DMS153 treated with DMSO at 0.1 percent for 48 hours (cell line): ENCODE results near the gene HBG2.
"Not testable (repeated sequence)": the region's sequence is repeated elsewhere in the genome, so short reads cannot be mapped to it uniquely, and the experiment has no call there.

Experiments used
- DNase-seq: peaks from one replicate; lab custom pipeline; 2025; ENCODE audit not compliant: unreplicated experiment; lab: John Stamatoyannopoulos, UW

HBG2 gene

DNA sequence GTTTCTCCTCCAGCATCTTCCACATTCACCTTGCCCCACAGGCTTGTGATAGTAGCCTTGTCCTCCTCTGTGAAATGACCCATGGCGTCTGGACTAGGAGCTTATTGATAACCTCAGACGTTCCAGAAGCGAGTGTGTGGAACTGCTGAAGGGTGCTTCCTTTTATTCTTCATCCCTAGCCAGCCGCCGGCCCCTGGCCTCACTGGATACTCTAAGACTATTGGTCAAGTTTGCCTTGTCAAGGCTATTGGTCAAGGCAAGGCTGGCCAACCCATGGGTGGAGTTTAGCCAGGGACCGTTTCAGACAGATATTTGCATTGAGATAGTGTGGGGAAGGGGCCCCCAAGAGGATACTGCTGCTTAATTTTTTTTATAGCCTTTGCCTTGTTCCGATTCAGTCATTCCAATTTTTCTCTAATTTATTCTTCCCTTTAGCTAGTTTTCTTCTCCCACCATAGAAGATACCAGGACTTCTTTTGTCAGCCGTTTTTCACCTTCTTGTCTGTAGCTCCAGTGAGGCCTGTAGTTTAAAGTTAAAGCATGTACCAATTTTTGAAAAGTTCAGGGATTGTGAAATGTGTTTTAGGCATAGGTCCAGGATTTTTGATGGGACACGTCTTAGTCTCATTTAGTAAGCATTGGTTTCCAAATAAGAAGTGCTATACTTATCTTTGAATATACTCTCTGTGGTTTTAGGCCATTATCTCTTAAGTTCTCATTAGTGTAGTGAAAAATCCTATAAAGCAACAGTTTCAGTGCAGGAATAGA is at the start of gene HBG2:
TSS of gene HBG2 (minus strand) at position 136 of the 768 bp plus-strand sequence. CDS start at position 83, 53 bp downstream.
- DNase-seq, result not testable (repeated sequence)

DNA sequence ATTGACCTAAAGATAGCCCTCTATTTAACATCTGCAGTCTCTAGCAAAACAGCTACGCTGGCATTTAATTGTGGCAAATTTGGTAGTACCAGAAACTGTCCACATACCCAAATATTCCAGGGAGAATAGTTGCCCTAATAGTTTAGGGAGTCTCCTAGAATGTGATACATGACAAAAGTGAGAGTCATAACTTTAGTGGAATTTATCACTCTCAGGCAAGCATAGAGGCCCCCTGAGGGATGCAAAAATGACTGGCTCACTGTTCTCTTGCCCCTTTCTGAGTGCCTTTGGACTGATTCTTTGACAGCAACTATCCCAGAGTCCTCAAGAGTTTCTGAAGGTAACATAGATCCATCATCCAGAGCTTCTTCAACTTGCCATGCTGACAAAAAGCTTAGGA is 49.5 kb upstream of the HBG2 start:
- no peak for DNase-seq

DNA sequence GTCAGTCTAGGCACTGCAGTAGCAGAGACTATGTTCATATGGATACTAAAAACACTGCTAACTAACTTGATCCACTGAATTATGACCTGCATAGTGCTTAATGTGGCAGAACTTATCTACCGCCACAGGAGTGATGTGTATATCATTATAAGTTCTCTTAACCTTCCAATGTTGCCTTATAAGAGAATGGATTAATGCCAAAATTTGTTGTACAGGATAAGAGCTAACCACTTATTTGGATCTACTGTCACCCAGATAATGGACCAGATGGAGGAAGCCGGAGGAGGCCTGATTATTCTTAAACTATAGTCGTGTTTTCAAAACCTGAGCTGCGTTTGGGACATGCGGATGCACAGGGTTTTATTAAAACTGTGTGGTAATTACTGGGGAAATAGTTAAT is 49.0 kb upstream of the HBG2 start:
- no peak for DNase-seq

DNA sequence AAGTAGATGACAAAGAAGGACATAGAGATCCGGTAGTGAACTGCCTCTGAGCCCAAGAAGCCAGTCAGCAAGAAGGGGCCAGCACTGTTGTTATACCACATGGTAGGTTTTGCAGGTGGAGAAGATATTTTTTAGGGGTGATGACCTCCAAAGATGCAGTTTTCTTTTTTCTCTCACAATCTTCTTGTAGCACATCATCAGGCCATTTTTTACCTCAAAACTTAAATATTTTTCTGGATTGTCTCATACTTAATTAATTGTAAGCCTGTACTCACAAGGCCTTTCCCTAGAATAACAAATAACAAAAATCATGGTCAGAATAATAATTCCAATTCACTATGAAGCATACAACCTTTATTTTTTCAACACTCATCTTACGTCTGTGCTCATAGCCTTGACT is 47.3 kb upstream of the HBG2 start, which contains the start of gene OR51B4:
TSS of gene OR51B4 (minus strand) at position 101 of the 400 bp plus-strand sequence. CDS start at position 101, 0 bp downstream.
- DNase-seq, result no peak

DNA sequence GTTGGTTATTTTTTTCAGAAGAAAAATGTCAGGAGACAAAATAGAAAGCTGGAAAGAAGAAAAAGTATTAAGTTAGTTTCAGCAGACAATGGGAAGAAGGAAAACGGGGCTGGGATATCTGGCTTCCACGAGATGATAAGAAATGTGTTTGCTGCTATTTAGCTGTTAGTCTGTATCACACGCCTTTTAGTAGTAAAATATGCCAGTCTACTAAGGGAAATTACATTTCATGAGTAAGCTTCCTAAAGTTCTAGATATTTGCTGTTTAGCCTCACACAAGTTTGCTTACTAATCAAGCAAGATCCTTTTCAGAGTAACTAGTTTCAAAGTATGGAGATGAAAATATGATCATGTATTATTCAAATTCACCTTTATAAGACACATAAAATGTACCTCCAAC is 45.7 kb upstream of the HBG2 start:
- DNase-seq, result no peak

DNA sequence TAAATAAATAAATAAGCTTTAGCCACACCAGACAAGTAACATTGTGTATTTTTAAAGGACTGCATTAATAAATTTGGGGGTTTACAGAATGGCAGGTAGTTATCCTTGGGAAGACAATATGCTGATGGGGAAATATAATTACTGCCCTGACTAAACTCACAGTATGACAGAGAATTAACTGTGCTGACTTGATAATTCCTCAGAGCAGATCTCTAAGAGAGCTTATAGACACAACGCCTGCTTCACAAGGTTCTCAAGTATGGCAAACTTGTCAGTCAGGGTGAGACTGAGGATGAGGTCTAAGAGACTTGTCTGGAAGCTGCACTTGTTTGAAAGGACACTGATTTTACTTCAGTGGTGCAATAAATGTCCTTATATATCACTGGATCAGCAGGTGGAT is 43.9 kb upstream of the HBG2 start:
- DNase-seq, result no peak

DNA sequence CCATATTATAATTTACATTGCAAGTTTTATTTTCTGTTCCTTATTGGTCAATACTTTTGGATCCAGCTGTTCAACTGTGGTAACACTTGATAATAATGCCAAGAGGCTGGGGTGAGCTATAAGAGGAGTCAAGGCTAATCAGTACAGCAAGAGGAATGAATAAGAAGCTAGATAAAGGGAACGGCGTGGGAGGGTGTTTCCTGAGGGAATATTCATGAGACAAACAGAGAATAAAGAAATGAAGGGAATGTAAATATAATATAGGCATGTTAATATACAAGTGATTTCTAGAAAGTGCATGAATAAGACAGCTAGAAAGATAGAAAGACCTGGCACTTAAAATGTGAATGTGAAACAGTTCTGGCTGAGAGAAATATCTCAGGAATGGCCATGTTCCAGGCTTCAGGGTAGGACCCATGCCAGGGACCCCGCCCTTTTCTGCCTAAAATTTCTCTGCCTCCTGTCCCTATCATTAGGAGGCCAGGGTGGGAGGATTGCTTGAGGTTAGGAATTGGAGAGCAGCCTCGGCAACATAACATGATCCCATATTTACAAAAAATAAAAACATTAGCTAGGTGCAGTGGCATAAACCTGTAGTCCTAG is 43.2 kb upstream of the HBG2 start:
- no peak for DNase-seq

DNA sequence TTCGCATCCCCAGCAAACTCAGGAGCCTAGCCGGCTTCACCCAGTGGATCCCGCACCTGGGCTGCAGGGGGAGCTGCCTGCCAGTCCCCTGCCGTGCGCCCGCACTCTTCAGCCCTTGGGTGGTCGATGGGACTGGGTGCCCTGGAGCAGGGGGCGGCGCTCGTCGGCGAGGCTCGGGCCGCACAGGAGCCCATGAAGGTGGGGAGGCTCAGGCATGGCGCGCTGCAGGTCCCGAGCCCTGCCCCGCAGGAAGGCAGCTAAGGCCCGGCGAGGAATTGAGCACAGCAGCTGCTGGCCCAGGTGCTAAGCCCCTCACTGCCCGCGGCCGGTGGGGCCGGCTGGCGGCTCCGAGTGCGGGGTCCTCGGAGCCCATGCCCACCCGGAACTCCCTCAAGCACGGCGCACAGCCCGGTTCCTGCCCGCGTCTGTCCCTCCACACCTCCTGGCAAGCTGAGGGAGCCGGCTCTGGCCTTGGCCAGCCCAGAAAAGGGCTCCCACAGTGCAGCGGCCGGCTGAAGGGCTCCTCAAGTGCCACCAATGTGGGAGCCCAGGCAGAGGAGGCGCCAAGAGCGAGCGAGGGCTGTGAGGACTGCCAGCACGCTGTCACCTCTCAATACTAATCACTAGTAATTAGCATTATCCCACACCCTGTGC is 39.9 kb upstream of the HBG2 start:
- not testable (repeated sequence) for DNase-seq

DNA sequence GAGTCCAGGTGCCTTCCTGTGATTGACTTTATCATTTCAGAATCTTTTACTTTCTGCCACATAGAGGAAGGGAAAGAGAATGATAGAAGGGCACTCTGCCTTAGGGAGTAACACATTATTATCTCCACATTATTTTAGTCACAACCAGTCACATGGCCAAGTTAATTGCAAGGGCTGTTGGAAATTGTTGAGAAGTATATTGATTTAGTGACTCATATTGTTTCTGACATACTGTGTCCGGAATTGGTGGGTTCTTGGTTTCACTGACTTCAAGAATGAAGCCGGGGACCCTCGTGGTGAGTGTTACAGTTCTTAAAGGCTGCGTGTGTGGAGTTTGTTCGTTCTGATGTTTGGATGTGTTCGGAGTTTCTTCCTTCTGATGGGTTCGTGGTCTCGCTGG is 38.4 kb upstream of the HBG2 start:
- no peak for DNase-seq

DNA sequence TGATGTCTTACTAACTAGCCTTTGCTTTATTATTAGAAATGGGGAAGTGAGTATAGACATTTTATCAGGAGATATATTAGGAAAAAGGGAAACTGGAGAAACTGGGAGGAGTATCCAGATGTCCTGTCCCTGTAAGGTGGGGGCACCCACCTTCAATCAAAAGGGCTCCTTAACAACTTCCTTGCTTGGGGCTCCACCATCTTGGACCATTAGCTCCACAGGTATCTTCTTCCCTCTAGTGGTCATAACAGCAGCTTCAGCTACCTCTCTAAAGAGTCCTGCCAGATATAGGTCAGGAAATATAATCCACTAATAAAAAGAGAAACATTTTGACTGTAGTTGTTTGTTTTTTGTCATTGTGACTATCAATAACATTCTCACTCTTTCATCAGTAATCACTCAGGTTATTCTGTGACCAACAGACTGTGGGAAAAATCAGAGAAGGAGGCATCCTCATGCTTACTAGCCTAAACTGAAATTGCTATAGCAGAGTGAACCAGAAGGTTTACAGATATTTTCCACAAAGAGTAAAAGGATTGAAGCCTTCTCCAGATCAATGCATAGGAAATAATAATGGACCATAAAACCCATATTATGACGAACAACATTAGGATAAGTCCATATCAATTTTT is 36.7 kb upstream of the HBG2 start:
- DNase-seq, result no peak

DNA sequence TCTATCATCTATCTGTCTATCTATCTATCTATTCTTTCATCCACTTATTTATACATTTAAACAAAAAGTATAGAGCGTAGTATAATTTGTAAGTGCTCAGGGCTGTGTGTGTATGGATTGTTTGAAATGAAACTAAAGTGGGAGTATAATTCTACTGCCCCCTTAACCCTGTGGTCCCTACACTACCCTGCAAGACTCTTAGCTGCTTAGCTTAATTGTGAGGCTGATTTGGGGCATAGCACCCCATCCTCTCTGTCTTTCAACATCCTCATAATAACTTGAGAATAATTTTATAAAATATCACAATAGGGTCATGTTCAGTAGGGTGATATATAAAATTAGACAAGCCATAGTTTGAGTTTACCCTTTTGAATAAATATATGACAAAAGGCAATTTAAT is 35.5 kb upstream of the HBG2 start:
- DNase-seq, result no peak

DNA sequence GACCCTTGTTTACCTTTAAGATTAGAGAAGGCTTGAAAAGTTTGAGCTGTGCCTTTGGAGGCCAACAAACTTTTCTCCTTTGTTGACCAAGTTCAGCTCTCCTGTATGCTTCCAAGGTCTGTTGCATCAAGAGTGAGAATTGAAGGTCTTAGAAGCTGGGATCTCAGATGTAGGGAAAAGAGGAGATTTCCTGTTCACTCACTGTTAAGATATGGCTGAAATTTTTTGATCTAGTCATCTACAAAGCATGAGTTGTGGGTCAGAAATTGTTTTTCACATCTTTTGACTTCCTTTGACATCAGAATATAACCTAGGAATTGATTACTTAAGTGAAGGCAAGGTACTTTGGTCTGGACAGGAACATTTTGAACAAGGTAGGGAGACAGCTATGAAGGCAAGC is 35.1 kb upstream of the HBG2 start:
- no peak for DNase-seq

DNA sequence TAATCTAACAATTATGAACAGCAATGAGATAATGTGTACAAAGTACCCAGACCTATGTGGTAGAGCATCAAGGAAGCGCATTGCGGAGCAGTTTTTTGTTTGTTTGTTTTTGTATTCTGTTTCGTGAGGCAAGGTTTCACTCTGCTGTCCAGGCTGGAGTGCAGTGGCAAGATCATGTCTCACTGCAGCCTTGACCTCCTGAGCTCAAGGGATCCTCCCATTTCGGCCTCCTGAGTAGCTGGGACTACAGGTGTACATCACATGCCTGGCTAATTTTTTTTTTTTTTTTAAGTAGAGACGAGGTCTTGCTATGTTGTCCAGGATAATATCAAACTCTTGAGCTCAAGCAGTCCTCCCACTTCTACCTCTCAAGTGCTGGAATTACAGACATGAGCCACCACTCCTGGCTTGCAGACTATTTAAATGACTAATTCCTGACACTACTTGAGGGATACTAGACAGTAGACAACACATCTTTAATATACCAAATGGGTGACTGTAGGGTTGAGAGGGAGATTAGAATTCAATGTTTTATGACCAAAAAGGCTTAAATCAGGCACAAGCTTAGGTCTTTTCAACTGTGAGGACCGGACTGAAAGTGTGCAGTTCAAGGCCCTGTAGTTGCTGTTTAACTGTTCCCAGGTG is 34.4 kb upstream of the HBG2 start:
- DNase-seq, result no peak

DNA sequence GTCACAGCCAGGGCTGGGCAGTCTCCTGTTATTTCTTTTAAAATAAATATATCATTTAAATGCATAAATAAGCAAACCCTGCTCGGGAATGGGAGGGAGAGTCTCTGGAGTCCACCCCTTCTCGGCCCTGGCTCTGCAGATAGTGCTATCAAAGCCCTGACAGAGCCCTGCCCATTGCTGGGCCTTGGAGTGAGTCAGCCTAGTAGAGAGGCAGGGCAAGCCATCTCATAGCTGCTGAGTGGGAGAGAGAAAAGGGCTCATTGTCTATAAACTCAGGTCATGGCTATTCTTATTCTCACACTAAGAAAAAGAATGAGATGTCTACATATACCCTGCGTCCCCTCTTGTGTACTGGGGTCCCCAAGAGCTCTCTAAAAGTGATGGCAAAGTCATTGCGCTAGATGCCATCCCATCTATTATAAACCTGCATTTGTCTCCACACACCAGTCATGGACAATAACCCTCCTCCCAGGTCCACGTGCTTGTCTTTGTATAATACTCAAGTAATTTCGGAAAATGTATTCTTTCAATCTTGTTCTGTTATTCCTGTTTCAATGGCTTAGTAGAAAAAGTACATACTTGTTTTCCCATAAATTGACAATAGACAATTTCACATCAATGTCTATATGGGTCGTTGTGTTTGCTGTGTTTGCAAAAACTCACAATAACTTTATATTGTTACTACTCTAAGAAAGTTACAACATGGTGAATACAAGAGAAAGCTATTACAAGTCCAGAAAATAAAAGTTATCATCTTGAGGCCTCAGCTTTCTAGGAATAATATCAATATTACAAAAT is 33.7 kb upstream of the HBG2 start:
- DNase-seq, result no peak

DNA sequence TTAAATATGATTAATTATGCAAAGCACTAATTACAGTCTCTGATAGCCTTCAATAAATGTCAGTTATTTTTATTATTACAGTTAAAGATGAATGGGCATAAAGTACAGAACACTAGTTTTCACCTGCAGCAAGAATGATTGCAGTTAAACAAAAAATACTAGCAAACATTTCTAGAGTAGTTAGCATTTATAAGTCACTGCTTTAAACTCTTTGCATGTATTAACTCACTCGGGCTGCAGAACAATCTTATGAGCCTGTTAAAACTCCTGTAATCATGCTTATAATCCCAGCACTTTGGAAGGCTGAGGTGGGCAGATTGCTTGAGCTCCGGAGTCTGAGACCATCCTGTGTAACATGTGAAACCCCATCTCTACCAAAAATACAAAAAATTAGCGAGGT is 32.3 kb upstream of the HBG2 start:
- no peak for DNase-seq

DNA sequence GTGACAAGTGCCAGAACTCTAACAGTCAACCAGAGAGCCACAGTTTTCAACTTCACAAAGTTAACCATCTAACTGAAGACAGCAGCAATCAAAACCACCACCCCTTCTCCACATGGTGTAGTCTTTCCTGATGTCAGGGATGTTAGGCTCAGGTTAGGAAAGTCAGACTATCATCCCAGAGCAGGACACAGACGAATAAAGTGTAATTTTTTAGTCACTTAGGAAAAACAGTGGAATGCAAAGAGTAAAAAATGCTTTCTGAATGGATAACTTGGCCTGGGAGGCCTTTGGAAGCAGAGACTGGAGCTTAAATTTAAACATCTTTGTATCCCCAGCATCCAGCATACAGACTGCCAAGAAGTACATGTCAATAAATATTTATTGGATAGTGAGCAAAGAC is 31.8 kb upstream of the HBG2 start:
- no peak for DNase-seq

DNA sequence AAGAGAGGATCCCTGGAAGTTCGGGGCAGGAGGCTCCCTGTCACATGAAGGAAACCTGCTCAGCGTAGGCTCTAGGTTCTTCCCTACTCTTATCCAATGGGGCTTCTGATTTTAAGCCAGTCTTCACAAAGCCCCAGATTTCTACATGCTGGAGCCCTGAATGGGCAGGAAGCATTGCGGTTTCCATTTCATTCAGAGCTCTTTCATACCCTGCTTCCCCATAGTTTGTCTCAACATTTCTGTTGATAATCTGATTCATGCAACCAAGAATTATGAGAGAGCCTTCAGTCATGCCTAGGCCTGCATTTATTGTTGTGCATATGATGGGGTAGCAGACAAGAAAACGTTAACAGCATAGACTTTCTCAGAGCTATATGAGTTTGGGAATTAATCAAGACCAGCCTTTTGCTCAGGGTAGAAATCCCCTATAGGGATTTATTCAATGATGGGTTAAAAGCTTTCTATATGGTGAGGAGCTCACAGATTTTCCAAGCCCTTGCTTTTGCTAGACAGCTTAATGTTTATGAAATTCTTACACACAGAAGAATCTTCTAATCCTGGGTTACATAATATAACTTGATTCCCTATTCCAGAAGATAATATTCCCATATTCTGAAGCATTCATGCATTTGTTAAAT is 31.2 kb upstream of the HBG2 start:
- no peak for DNase-seq

DNA sequence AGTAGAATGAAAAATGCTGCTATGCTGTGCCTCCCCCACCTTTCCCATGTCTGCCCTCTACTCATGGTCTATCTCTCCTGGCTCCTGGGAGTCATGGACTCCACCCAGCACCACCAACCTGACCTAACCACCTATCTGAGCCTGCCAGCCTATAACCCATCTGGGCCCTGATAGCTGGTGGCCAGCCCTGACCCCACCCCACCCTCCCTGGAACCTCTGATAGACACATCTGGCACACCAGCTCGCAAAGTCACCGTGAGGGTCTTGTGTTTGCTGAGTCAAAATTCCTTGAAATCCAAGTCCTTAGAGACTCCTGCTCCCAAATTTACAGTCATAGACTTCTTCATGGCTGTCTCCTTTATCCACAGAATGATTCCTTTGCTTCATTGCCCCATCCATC is 30.1 kb upstream of the HBG2 start:
- DNase-seq, result no peak

DNA sequence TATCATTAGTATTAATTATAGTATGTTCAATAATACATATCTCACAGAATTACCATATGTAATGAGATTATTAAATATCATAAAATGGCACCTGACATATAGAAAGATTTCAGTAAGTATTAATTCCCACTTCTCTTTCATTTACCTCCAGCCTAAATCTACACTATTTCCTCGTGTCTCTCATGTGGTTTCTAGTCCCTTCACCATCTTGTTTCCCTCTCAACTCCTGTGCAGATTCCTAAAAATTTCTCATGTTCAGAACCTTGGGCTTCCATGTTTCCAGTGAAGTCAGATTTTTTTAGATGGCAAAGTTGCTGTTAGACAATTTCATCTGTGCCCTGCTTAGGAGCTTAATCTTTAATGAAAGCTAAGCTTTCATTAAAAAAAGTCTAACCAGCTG is 29.3 kb upstream of the HBG2 start:
- no peak for DNase-seq

DNA sequence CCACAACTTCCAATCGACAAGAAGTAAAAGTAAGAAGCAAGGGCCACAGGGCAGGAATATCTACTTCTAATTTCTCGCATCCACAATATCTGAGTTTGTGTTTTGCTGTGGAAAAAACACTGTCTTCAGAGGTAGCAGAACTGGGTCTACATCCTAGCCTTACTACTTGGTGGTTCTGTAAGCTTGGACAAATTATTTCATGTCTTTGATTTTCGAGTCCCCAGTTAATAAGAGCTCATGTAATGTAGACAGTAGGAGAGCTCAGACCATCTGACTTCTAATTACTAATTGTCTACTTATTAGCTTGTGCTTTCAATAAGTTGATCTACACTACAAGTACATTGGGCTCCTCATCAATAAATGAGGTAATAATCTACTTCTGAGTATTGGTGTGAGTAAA is 28.5 kb upstream of the HBG2 start:
- DNase-seq, result no peak
